Natural killer cell treated with Interleukin-12 subunit alpha and Interleukin-12 subunit beta and Interleukin-15 and Interleukin-18, amount 100 ng/mL, for 72 hours (primary cell): Measurements from ENCODE around the gene PCK2. TPM values are rescaled to one million over a fixed set of nuclear protein-coding genes. Genes with fewer than 3 reads are reported as not detected.

Experiments used
- ATAC-seq, 2 donors: fragments of 150-1000 bp; cut with Tn5 transposase in 1 of 2; sonication (Bioruptor Pico), chemical (Tn5 transposase) in 1 of 2; 2 replicates each; pipeline ENCODE4 v1.10.0; 2021
- DNase-seq: peaks from one replicate; pipeline ENCODE4 v3.0.0; 2022; ENCODE audit warnings: low spot score
- H3K27ac Mint-ChIP-seq, 2 donors: 1 replicate in 1 of 2; 2 replicates in 1 of 2; pipeline ENCODE4 v1.8.0; 2022; ENCODE audit warnings: mixed read lengths in 2 of 2, mild to moderate bottlenecking in 1 of 2, moderate library complexity in 1 of 2
- H3K27me3 Mint-ChIP-seq, 2 donors: 1 replicate in 1 of 2; 2 replicates in 1 of 2; pipeline ENCODE4 v1.8.0; 2022; ENCODE audit warnings: mixed read lengths in 2 of 2
- H3K36me3 Mint-ChIP-seq: one replicate; pipeline ENCODE4 v1.8.0; 2022; ENCODE audit warnings: mixed read lengths
- H3K4me1 Mint-ChIP-seq, 2 donors: 1 replicate in 1 of 2; 2 replicates in 1 of 2; pipeline ENCODE4 v1.8.0; 2022; ENCODE audit warnings: low read depth in 2 of 2, mixed read lengths in 2 of 2, mild to moderate bottlenecking in 1 of 2
- H3K4me3 Mint-ChIP-seq: one replicate; pipeline ENCODE4 v1.8.0; 2022; ENCODE audit warnings: mixed read lengths
- H3K9me3 Mint-ChIP-seq: 2 replicates; pipeline ENCODE4 v1.8.0; 2022; ENCODE audit warnings: mixed read lengths
- total RNA-seq, 2 donors: library from RNA; stranded (reverse); gene quantifications; one replicate each; pipeline ENCODE4 v1.2.3, GENCODE V29; 2022

PCK2 gene
- total RNA-seq, 2 donors from 2014 or later = 30.4 to 68.3 TPM

DNA sequence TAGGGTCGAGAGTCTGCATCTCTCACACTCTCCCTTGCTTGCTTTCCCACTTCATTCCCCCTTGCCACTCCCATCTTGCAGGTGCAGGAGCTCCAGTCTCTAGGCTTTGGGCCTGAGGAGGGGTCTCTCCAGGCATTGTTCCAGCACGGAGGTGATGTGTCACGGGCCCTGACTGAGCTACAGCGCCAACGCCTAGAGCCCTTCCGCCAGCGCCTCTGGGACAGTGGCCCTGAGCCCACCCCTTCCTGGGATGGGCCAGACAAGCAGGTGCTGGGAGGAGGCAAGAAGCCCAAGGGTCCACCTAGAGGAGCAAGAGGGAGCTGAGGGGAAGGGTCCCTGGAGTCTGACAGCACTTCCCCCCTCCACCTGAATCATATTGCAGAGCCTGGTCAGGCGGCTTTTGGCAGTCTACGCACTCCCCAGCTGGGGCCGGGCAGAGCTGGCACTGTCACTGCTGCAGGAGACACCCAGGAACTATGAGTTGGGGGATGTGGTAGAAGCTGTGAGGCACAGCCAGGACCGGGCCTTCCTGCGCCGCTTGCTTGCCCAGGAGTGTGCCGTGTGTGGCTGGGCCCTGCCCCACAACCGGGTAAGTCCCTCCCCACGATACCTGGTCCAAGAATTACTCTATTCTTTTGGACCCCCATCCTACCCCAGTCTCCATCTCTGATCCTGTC, 57.4 kb downstream of the PCK2 start:
- H3K4me1 Mint-ChIP-seq = peaks cover 23 to 28% of the 10 kb centered on the region in 2 donors

More for the DNA sequence above, 57.4 kb downstream of the PCK2 start:
- ATAC-seq (no peak), DNase-seq (no peak)
- Mint-ChIP-seq H3K27ac (no peak overlapping the region), H3K4me3 (no peak overlapping the region), H3K27me3 (no peaks in the 10 kb centered on the region), H3K36me3 (peaks cover 13% of the 10 kb centered on the region), H3K9me3 (no peaks in the 10 kb centered on the region)

Other genes starting within 250 kb of the PCK2 start
- gene DHRS4, start 140.5 kb upstream of the PCK2 start, total RNA-seq = 10 to 100 TPM; 12.3 to 19.0 TPM
- gene DHRS4L2, start 105.4 kb upstream of the PCK2 start, total RNA-seq = 10 to 100 TPM; 13.7 to 16.5 TPM
- under 1 TPM; 0.10 to 0.50 TPM for gene CARMIL3, start 42.3 kb upstream of the PCK2 start, total RNA-seq
- gene CPNE6, start 22.7 kb upstream of the PCK2 start, total RNA-seq = not detected
- gene DCAF11, start 20.5 kb downstream of the PCK2 start, total RNA-seq = 10 to 100 TPM; 87.4 to 96.1 TPM
- gene NRL, start 20.6 kb downstream of the PCK2 start, total RNA-seq = 1 to 10 TPM; 1.8 to 2.2 TPM
- gene FITM1, start 36.3 kb downstream of the PCK2 start, total RNA-seq = 1 to 10 TPM in 1 of 2 donors, under 1 TPM in 1; 0.67 to 1.8 TPM
- gene PSME1, start 41.9 kb downstream of the PCK2 start, total RNA-seq = 100 to 1,000 TPM; 237 to 406 TPM
- gene EMC9, start 47.3 kb downstream of the PCK2 start, total RNA-seq = 10 to 100 TPM; 28.7 to 37.5 TPM
- 100 to 1,000 TPM; 600 to 673 TPM for gene PSME2, start 52.3 kb downstream of the PCK2 start, total RNA-seq
- 100 to 1,000 TPM; 115 to 170 TPM for gene RNF31, start 53.2 kb downstream of the PCK2 start, total RNA-seq
- gene IRF9, start 67.0 kb downstream of the PCK2 start, total RNA-seq = 100 to 1,000 TPM; 135 to 227 TPM
- gene REC8, start 77.8 kb downstream of the PCK2 start, total RNA-seq = 10 to 100 TPM; 52.1 to 85.9 TPM
- gene IPO4, start 94.5 kb downstream of the PCK2 start, total RNA-seq = 100 to 1,000 TPM in 1 of 2 donors, 10 to 100 TPM in 1; 52.8 to 145 TPM
- gene TM9SF1, start 101.1 kb downstream of the PCK2 start, total RNA-seq = 10 to 100 TPM; 27.6 to 30.2 TPM
- gene TSSK4, start 111.4 kb downstream of the PCK2 start, total RNA-seq = under 1 TPM in 1 of 2 donors, not detected in 1; 0.95 TPM
- gene CHMP4A, start 119.2 kb downstream of the PCK2 start, total RNA-seq = 10 to 100 TPM; 66.2 to 95.0 TPM
- gene MDP1, start 121.8 kb downstream of the PCK2 start, total RNA-seq = 10 to 100 TPM in 1 of 2 donors, 1 to 10 TPM in 1; 9.1 to 11.3 TPM
- gene NEDD8, start 138.1 kb downstream of the PCK2 start, total RNA-seq = 100 to 1,000 TPM; 196 to 199 TPM
- 10 to 100 TPM; 40.5 to 54.5 TPM for gene GMPR2, start 138.6 kb downstream of the PCK2 start, total RNA-seq
- 100 to 1,000 TPM in 1 of 2 donors, 10 to 100 TPM in 1; 77.7 to 103 TPM for gene TINF2, start 148.3 kb downstream of the PCK2 start, total RNA-seq
- gene TGM1, start 168.9 kb downstream of the PCK2 start, total RNA-seq = 1 to 10 TPM; 2.5 to 8.7 TPM
- gene RABGGTA, start 177.3 kb downstream of the PCK2 start, total RNA-seq = 10 to 100 TPM; 37.6 to 47.5 TPM
- gene DHRS1, start 205.5 kb downstream of the PCK2 start, total RNA-seq = 10 to 100 TPM; 15.6 to 17.4 TPM
- 10 to 100 TPM; 38.5 to 59.0 TPM for gene NOP9, start 205.5 kb downstream of the PCK2 start, total RNA-seq
- gene CIDEB, start 213.7 kb downstream of the PCK2 start, total RNA-seq = 10 to 100 TPM in 1 of 2 donors, 1 to 10 TPM in 1; 6.8 to 20.2 TPM
- 10 to 100 TPM; 13.7 to 27.1 TPM for gene LTB4R2, start 215.8 kb downstream of the PCK2 start, total RNA-seq
- 10 to 100 TPM; 13.2 to 37.3 TPM for gene LTB4R, start 217.2 kb downstream of the PCK2 start, total RNA-seq
- gene ADCY4, start 240.8 kb downstream of the PCK2 start, total RNA-seq = 1 to 10 TPM; 1.0 to 1.9 TPM
- 10 to 100 TPM; 12.5 to 15.5 TPM for gene RIPK3, start 245.7 kb downstream of the PCK2 start, total RNA-seq